ENCODE data around the gene BLNK.
"Not testable (repeated sequence)": the region's sequence is repeated elsewhere in the genome, so short reads cannot be mapped to it uniquely, and the experiment has no call there.

Gene BLNK

DNA sequence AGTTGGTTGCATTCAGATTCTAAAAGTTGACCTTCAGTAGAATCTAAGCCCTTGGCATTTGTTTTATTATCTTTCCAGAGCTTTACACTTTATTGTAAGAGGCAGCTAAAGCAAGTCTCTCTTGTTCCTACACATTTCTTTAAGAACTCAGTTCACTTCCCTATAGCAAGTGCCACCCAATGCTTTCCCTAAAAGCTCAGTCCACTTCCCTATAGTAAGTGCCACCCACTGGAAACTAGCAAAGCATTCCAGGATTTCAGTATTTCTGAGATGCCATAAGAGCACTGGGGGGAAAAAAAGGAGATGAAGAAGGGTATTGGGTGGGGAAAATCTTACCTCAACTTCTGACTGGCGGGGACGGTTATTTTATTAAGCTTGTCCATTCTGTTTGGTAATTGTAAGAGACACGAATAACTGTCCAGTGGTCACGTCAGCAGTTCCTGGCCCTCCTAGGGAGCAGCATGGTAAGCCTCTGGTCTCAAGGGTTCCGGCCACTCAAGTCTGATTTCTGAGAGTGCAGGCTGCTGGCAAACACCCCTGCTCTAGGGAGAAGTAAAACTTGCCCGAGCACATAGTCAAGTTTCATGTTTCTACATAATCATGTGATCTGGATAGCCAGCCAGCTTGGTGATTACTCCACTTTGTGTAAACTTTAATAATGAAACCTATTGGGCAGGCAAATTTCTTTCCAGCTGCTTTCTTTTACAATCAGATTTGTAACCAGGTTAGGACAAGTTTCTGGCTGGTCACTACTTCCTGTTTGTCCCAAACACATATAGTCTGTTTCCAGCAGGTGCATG, at the start of gene BLNK:
Gene BLNK, minus strand, starts transcription at position 554 of the 800 bp plus-strand sequence. Its CDS starts 171 bp downstream, at position 383.
- Histone ChIP-seq H3K4me3 (ENCODE audit: low read depth, low read length) (no peak within 1 kb of the TSS), H3K9ac (ENCODE audit: low read length) (no peak within 1 kb of the TSS), H3K9me3 (ENCODE audit: control insufficient read depth, insufficient read depth, low read depth, low read length) (no peaks in the 10 kb centered on the region), H3K27ac (ENCODE audit: low read depth, low read length) (no peak within 1 kb of the TSS), H3K27me3 (ENCODE audit: control insufficient read depth, insufficient read depth, low read length) (no peaks in the 10 kb centered on the region), H3K36me3 (ENCODE audit: control insufficient read depth, insufficient read depth, low read length) (no peaks in the 10 kb centered on the region), H3K4me1 (ENCODE audit: control insufficient read depth, insufficient read depth, low read length) (no peaks in the 10 kb centered on the region)

DNA sequence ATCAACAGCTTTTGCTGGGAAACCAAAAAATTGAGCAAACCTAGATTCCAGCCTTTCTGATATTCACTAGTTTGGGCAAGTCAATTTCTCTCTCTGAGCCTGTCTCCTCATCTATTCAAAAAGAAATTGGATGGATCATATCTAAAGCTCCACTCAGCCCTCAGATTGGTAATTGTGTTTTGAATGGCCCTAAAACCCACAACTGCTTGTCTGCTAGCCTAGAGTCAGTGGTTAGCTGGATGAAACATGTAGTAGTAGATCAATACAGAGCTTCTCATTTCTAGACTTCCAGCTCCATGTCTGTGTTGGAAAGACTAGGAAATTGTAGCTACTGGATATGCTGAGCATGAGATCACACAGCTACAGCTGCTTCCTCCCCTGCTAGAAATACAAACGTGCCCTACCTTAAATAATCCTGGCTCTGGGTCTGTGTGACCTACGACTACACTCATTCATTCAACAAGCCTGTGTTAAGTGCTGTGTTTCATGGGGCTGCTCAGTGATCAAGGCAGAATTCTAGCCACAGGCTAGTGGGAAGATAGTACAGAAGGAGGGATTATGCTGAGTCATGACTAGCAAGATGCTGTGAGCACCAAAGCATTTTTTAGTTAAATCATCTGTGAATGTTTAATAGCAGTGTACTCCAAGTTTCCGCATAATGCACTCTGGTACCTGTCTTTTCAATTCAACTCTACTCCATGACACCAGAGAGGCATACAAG, 48.5 kb upstream of the BLNK start:
- Histone ChIP-seq H3K4me3 (ENCODE audit: low read depth, low read length) (no peak overlapping the region), H3K9me3 (ENCODE audit: control insufficient read depth, insufficient read depth, low read depth, low read length) (no peaks in the 10 kb centered on the region), H3K9ac (ENCODE audit: low read length) (no peak overlapping the region), H3K27ac (ENCODE audit: low read depth, low read length) (no peak overlapping the region), H3K4me1 (ENCODE audit: control insufficient read depth, insufficient read depth, low read length) (peaks cover 14% of the 10 kb centered on the region), H3K27me3 (ENCODE audit: control insufficient read depth, insufficient read depth, low read length) (no peaks in the 10 kb centered on the region), H3K36me3 (ENCODE audit: control insufficient read depth, insufficient read depth, low read length) (no peaks in the 10 kb centered on the region)

DNA sequence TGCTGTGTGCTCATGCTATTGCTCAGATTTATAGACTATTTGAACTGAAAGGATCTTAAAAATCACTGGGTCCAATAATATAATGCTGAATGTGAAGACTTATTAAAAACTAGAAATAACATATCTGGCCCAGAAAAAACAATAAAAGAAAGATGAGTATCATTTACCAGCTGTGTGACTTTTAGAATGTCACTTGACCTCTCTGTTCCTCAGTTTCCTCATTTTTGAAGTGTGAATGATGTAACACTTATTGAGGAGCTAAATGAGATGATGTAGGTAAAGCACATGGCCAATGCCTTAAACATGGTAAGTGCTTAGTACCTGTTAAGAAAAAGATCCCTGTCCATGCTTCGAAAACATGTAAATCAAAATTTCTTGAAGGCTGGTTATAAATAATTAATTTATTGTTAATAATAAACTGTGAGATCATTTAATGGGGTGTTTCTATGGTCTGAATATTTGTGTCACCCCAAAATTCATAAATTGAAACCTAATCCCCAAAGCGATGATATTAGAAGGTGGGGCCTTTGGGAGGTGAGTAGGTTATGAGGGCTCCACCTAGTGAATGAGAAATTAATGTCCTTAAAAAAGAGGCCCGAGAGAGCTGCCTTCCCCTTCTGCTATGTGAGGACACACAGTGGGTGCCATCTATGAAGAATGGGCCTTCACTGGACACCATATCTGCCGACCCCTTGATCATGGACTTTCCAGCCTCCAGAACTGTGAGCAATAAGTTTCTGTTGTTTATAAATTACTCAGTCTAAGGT, 45.9 kb upstream of the BLNK start:
- Histone ChIP-seq H3K4me1 (ENCODE audit: control insufficient read depth, insufficient read depth, low read length) (peaks cover 18% of the 10 kb centered on the region), H3K9me3 (ENCODE audit: control insufficient read depth, insufficient read depth, low read depth, low read length) (no peaks in the 10 kb centered on the region), H3K9ac (ENCODE audit: low read length) (no peak overlapping the region), H3K27me3 (ENCODE audit: control insufficient read depth, insufficient read depth, low read length) (no peaks in the 10 kb centered on the region), H3K27ac (ENCODE audit: low read depth, low read length) (no peak overlapping the region), H3K36me3 (ENCODE audit: control insufficient read depth, insufficient read depth, low read length) (no peaks in the 10 kb centered on the region), H3K4me3 (ENCODE audit: low read depth, low read length) (no peak overlapping the region)

DNA sequence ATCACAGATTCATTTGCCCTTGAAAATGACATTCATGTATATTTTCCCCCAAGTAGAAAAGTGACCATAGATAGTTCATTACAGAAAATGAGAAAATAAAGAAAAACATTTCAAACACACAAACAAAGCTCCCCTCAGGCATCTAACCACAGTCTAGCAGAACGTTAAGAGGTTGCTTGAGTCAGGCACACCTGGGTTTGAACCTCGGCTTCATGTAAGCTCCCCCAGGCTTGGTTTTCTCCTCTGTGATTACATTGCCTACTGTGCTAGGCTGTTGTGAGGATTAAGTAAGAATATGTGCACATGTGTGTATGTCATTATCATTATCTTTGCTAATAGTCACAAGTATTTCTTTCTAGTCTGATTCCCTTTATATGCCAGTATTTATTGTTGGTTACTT, 42.0 kb upstream of the BLNK start:
- no peak overlapping the region for H3K4me3 ChIP-seq (ENCODE audit: low read depth, low read length)
- no peaks in the 10 kb centered on the region for H3K9me3 ChIP-seq (ENCODE audit: control insufficient read depth, insufficient read depth, low read depth, low read length)
- peaks cover 43% of the 10 kb centered on the region for H3K4me1 ChIP-seq (ENCODE audit: control insufficient read depth, insufficient read depth, low read length)
- no peak overlapping the region for H3K9ac ChIP-seq (ENCODE audit: low read length)
- H3K36me3 ChIP-seq (ENCODE audit: control insufficient read depth, insufficient read depth, low read length) = no peaks in the 10 kb centered on the region
- no peaks in the 10 kb centered on the region for H3K27me3 ChIP-seq (ENCODE audit: control insufficient read depth, insufficient read depth, low read length)
- H3K27ac ChIP-seq (ENCODE audit: low read depth, low read length) = no peak overlapping the region

DNA sequence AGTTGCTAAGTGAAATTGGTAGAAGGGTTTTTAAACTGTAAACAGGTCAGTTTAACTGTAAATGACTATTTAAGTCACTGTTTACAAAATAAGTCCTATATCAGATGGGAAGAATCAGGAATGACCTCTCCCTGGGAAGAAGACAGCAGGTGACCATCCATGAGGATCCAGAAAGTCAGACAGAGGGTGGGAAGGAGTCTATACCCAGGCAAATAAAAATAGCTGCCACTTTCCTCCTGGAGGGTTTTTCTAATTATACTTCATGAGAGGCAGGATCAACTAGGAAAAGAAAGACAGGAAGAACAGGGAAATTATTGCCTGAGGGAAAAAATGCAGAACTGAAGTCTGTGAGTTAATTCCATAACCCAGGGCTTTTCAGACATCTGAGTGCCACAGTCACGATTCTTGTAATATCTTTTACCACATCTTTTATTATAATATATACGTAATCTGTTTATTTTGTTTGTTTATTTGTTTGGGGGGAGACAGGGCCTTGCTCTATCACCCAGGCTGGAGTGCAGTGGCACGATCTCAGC, 39.9 kb upstream of the BLNK start:
- peak overlapping the region; percentile 94 for H3K27ac ChIP-seq (ENCODE audit: low read depth, low read length)

DNA sequence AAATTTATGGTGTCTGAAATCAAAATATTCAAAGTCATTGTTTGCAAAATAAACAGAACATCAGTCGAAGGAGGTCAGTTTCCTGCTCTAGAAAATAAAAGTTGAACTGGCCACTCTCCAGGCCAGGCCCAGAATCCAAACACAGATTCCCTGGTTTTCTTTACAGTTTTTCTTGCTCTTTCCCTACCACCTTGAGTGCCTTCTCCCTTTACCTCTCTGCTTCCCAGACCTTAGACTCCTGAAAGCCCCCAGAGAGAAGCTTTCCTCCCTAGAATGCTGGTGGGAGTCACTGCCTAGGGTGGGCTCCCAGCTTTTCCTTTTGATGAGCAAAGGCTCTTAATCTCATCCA, 38.9 kb upstream of the BLNK start:
- peak overlapping the region; percentile 80 for H3K9ac ChIP-seq (ENCODE audit: low read length)
- peaks cover 49% of the 10 kb centered on the region for H3K4me1 ChIP-seq (ENCODE audit: control insufficient read depth, insufficient read depth, low read length)
- H3K36me3 ChIP-seq (ENCODE audit: control insufficient read depth, insufficient read depth, low read length) = no peaks in the 10 kb centered on the region
- peak overlapping the region; percentile 26; the same call in 1 of the 2 replicates for H3K4me3 ChIP-seq (ENCODE audit: low read depth, low read length)
- H3K27ac ChIP-seq (ENCODE audit: low read depth, low read length) = peak overlapping the region; percentile 94
- H3K9me3 ChIP-seq (ENCODE audit: control insufficient read depth, insufficient read depth, low read depth, low read length) = no peaks in the 10 kb centered on the region
- no peaks in the 10 kb centered on the region for H3K27me3 ChIP-seq (ENCODE audit: control insufficient read depth, insufficient read depth, low read length)

More for the DNA sequence above, 39.9 kb upstream of the BLNK start:
- H3K9me3 ChIP-seq (ENCODE audit: control insufficient read depth, insufficient read depth, low read depth, low read length) = no peaks in the 10 kb centered on the region
- H3K9ac ChIP-seq (ENCODE audit: low read length) = peak overlapping the region; percentile 36
- H3K27me3 ChIP-seq (ENCODE audit: control insufficient read depth, insufficient read depth, low read length) = no peaks in the 10 kb centered on the region
- no peaks in the 10 kb centered on the region for H3K36me3 ChIP-seq (ENCODE audit: control insufficient read depth, insufficient read depth, low read length)
- H3K4me3 ChIP-seq (ENCODE audit: low read depth, low read length) = no peak overlapping the region
- peaks cover 54% of the 10 kb centered on the region for H3K4me1 ChIP-seq (ENCODE audit: control insufficient read depth, insufficient read depth, low read length)

DNA sequence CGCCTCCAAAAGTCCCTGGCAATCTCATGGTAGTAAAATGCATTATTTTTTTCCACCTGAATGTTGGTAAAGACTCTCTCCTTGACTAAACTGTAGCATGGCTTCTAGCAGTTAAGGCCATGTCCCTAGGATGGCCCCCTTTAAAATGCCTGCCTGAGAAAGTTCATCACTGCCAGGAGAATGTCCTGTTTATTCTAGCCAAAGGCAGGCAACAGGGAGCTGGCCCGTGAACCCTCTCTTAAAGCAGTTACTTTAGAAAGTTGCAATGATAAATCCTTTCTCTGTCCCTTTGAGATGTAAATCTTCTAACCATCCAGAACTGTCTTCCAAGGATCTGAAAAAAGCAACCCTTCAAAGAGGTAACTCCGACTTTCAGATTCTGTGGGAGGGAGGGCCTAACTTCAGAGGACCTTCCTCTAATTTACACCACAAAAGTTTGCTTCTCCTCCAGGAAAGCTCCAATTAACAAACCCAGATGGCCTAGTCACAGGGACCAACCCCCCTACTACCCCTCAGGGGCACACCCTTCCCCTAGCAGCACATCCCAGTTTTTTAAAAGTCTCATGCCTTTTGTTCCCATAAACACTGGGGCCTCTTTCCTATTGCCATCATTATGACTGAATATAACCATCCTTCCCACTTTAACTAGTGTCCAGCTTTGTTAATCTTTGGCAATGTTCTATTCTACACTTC, 38.4 kb upstream of the BLNK start:
- Histone ChIP-seq H3K36me3 (ENCODE audit: control insufficient read depth, insufficient read depth, low read length) (no peaks in the 10 kb centered on the region), H3K27ac (ENCODE audit: low read depth, low read length) (peak overlapping the region; percentile 97), H3K4me1 (ENCODE audit: control insufficient read depth, insufficient read depth, low read length) (peaks cover 49% of the 10 kb centered on the region), H3K9me3 (ENCODE audit: control insufficient read depth, insufficient read depth, low read depth, low read length) (no peaks in the 10 kb centered on the region), H3K4me3 (ENCODE audit: low read depth, low read length) (peak overlapping the region; percentile 30), H3K27me3 (ENCODE audit: control insufficient read depth, insufficient read depth, low read length) (no peaks in the 10 kb centered on the region), H3K9ac (ENCODE audit: low read length) (peak overlapping the region; percentile 85)

DNA sequence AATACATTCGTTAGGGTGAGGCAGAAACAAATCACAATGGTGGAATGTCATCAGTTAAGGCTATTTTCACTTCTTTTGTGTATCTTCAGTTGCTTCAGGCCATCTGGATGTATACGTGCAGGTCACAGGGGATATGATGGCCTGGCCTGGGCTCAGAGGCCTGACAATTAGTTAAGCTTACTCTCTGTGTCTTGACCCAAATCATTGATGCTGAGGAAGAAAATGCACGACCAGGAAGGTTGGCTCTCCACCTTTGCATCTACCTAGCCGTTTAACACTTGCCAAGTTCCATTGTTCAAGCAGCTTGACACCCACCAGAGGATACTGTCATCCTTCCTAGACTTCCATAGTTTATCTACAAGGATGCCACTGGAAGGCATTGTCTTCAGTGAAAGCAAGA, 37.5 kb upstream of the BLNK start:
- H3K27ac ChIP-seq (ENCODE audit: low read depth, low read length) = peak overlapping the region; percentile 97
- not testable (repeated sequence) for H3K36me3 ChIP-seq (ENCODE audit: control insufficient read depth, insufficient read depth, low read length); H3K27me3 ChIP-seq (ENCODE audit: control insufficient read depth, insufficient read depth, low read length); H3K9me3 ChIP-seq (ENCODE audit: control insufficient read depth, insufficient read depth, low read depth, low read length)
- peak overlapping the region; percentile 30; the same call in 1 of the 2 replicates for H3K4me3 ChIP-seq (ENCODE audit: low read depth, low read length)
- peak overlapping the region; percentile 85 for H3K9ac ChIP-seq (ENCODE audit: low read length)
- peaks cover 49% of the 10 kb centered on the region for H3K4me1 ChIP-seq (ENCODE audit: control insufficient read depth, insufficient read depth, low read length)

DNA sequence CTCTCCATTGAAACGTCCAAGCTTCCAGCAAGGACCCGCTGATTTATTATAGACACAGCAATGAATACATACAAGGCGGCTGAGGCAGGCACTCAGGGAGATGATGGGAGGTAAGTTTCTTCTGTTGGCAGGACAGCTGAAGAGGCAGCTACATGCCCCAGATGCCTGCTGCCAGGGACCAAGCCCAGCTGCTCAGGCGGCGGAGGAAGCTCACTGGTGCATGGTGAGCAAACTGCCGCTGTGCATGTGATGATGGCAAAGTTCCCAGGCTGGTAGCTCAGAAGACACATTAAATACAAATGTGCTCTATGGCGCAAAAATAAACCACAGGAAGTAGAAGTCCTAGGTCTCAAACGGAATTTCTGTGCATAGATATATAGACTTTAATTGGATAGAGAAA, 35.1 kb upstream of the BLNK start:
- H3K27me3 ChIP-seq (ENCODE audit: control insufficient read depth, insufficient read depth, low read length) = no peaks in the 10 kb centered on the region
- H3K27ac ChIP-seq (ENCODE audit: low read depth, low read length) = peak overlapping the region; percentile 21; the same call in 1 of the 2 replicates
- no peak overlapping the region for H3K4me3 ChIP-seq (ENCODE audit: low read depth, low read length)
- no peaks in the 10 kb centered on the region for H3K36me3 ChIP-seq (ENCODE audit: control insufficient read depth, insufficient read depth, low read length)
- H3K9me3 ChIP-seq (ENCODE audit: control insufficient read depth, insufficient read depth, low read depth, low read length) = no peaks in the 10 kb centered on the region
- H3K4me1 ChIP-seq (ENCODE audit: control insufficient read depth, insufficient read depth, low read length) = peaks cover 49% of the 10 kb centered on the region
- H3K9ac ChIP-seq (ENCODE audit: low read length) = no peak overlapping the region

DNA sequence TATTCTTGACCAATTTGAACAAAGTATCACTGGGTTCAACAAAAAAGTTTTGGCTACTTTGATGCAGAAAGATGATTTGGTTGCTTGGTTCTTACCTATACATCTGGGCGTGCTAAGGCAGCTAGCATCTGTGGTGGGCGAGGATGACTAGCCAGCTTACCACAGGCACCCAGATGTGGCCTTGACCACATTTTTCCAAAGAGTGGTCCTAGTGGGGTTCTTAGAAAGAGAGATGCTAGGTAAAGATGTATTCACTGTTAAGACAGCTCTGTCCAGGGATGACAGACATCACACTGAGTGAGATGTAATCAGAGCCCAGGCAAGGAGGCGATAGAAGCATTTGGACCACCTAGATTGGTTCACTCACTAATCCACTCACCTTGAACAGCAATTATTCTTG, 33.6 kb upstream of the BLNK start:
- Histone ChIP-seq H3K4me1 (ENCODE audit: control insufficient read depth, insufficient read depth, low read length) (peaks cover 38% of the 10 kb centered on the region), H3K36me3 (ENCODE audit: control insufficient read depth, insufficient read depth, low read length) (no peaks in the 10 kb centered on the region), H3K4me3 (ENCODE audit: low read depth, low read length) (no peak overlapping the region), H3K9ac (ENCODE audit: low read length) (no peak overlapping the region), H3K27ac (ENCODE audit: low read depth, low read length) (no peak overlapping the region), H3K27me3 (ENCODE audit: control insufficient read depth, insufficient read depth, low read length) (no peaks in the 10 kb centered on the region), H3K9me3 (ENCODE audit: control insufficient read depth, insufficient read depth, low read depth, low read length) (no peaks in the 10 kb centered on the region)

Measured in HUES6 (cell line).